Fibroblast of lung (primary cell): ENCODE data around the gene PCSK6.

Experiments
- EZH2 ChIP-seq: IDR thresholded peaks from 2 replicates; pipeline ENCODE4 v1.5.1; 2012; ENCODE audit warnings: low read length, control low read depth, mild to moderate bottlenecking; ENCODE audit errors: missing control alignments
- TF ChIP-seq, protein P1 (sequence below), 2 donors: IDR thresholded peaks in 1 of 2; conservative IDR thresholded peaks in 1 of 2; 1 replicate in 1 of 2; 2 replicates in 1 of 2; pipeline ENCODE4 v1.5.1; 2011 to 2012; ENCODE audit warnings: low read length in 2 of 2, control low read depth in 1 of 2, inconsistent platforms in 1 of 2, low read depth in 1 of 2, mild to moderate bottlenecking in 1 of 2

DNA sequence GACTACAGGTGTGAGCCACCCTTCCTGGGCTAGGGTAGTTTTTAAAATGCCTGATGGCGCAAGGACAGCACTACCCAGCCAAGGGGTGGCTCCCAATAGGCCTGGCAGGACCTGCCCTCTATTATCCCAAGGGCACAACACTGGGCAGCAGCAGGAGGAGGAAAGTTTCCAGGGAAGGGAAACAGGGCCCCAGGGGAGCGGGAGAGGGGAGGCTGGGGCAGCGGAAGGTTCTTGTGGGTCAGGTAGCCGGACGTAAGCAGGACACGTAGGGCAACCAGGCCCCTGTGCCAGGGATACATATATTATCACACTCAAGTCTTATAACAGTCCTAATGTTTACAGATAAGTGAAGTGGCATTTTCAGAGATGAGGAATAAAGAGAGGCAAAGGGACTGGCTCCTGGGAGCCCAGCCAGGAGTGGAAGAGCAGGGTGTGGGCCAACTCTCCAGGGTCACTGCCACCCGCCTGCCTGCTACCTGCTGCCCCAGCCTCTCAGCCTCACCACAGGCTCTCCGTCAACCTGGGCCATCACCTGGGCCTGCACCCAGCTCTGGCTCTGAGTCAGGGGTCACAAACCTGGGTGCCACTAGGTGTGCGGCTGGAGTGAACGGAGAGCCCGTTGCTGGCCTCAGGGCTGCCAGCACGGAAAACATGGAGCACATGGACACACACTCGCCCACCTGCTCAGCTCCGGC is 121.3 kb downstream of the PCSK6 start:
- TF ChIP-seq, protein P1, sequence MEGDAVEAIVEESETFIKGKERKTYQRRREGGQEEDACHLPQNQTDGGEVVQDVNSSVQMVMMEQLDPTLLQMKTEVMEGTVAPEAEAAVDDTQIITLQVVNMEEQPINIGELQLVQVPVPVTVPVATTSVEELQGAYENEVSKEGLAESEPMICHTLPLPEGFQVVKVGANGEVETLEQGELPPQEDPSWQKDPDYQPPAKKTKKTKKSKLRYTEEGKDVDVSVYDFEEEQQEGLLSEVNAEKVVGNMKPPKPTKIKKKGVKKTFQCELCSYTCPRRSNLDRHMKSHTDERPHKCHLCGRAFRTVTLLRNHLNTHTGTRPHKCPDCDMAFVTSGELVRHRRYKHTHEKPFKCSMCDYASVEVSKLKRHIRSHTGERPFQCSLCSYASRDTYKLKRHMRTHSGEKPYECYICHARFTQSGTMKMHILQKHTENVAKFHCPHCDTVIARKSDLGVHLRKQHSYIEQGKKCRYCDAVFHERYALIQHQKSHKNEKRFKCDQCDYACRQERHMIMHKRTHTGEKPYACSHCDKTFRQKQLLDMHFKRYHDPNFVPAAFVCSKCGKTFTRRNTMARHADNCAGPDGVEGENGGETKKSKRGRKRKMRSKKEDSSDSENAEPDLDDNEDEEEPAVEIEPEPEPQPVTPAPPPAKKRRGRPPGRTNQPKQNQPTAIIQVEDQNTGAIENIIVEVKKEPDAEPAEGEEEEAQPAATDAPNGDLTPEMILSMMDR (conservative IDR thresholded peaks at IDR 0.05 in 1 of 2, IDR thresholded peaks at IDR 0.05 in 1 of 2; ENCODE audit: low read depth in 1 of 2, low read length in 2 of 2) = no peak
- TF ChIP-seq EZH2 = no peak
